Muscle of arm (tissue), 12 donors: ENCODE results near the gene CCND2. TPM values are rescaled to one million over a fixed set of nuclear protein-coding genes. Genes with fewer than 3 reads are reported as not detected.

Experiments
- DNase-seq: peaks from one replicate; pipeline ENCODE4 v3.0.0-alpha.2; 2013
- polyA plus RNA-seq, 12 donors: library from polyadenylated mRNA; unstranded; fragments of 120-200 nt; gene quantifications; one replicate each; pipeline ENCODE4 v1.2.1, GENCODE V29; 2013; ENCODE audit not compliant: insufficient read length in 12 of 12

CCND2 gene
- polyA plus RNA-seq, 12 donors: 72.1 to 453 (median 104) TPM

DNA sequence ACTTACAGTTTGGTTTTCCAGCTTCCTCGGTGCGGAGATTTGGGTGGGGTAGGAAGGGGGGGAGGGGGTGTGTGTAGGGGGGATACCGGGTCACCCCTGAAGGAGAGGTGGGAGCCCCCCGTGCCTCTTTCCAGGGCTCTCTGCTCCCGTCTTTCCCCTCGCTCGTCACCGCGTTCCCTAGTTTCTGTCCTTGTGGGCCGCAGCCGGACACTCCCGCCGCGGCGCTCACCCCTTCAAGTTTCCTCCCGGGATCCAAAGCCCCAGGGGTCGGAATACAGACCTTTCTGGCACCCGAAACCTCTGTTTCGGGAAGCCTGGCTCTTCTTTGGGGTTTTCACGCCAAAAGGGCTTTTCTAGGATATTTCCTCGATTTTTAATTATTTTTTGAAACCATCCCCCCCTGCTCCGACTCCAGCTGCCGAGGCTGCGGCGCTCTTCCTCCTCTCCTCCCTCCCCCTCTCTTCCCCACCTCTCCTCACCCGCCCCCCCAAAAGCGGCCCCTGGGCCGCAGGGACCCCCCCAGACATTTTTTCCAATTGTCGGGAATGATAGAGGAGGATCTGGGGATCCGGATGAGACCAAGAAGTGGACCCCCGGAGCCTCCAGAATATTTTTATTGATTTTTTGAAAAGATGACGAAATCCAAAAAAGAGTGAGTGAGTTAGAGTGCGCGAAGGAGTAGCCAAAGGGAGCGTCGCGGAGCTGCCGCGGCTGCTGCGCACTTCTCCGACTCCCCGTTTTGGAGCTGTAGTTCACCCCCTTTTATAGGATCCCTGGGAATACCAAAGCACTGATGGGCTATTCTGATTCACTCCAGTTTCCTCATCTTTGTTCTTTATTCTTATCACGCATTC, 1.7 kb downstream of the CCND2 start:
- peak; percentile 63 for DNase-seq

DNA sequence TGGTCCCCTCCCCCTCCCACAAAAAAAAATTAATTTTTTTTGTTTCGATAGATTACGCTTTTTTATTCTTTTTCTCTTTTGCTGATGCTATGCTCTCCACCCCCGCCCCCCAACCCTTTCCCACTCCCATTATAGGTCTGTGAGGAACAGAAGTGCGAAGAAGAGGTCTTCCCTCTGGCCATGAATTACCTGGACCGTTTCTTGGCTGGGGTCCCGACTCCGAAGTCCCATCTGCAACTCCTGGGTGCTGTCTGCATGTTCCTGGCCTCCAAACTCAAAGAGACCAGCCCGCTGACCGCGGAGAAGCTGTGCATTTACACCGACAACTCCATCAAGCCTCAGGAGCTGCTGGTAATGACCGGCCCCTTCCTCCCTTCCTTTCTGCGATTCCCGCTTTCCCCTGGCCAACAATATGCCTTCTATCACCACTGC, 2.3 kb downstream of the CCND2 start:
- DNase-seq: peak; percentile 34

DNA sequence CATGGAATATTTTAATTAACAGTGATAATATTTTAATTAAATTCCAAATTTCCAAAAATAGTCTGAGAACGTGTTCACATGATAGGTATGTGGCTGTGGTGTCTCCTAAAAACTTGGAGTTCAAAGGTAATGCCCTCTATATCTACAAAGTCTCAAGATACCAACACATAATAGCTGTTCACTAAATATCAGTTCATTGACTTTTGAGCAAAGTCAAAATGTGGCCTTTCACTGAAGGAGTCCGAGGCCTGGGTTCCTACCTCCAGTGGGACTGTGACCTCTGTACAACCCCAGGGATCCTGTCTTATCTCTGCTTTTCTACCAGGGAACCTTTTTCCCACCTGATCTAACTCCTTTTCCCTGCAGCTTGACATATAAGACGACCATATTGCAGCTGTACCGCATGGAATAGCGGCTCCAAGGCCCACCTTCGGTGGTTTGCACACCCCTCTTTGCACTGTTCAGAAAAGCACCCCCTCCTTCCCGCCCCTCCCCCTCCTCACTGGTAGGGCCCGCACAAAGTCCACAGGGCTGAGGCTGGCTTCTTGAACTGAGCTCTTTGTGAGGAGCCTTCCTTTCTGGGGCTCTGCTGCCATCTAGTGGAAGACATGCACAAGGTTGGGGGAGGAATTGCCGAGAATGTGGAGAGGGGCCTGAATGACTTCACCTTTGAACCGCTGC, 3.1 kb downstream of the CCND2 start:
- peak; percentile 96 for DNase-seq

DNA sequence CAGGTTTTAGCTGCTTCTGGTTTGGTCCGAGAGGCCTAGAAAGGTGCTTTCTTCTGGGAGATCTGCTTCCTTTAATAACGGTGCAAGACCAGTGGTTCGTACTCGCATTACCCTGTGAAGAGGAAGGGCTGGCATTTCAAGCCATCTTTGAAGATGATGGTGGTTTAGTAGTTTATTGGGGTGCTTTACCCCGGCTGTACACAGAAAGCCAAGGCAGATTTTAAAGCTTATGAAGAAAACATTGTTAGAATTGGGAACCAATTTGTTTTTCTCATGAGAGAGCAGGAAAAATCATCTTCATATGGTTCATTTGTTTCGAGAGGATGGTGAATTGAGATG, 3.6 kb downstream of the CCND2 start:
- DNase-seq: no peak

DNA sequence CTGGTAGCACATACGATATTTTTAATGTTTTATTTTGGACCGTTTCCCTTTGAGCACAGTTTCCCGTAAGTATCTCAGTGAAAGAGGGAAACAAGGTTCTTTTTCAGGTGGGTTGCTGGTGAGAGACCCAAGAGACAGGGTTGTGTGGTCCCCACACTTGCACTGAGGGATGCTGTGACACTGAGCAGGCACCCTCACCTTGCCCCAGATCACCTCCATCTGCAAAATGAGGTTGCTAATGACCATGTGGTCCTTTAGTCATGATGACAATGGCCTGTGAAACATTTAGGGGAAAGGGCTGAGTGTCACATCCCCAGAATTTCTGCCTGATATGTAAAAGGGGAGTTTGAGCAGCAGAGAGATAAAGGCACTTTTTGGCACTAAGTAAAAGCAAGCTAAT, 4.3 kb downstream of the CCND2 start:
- DNase-seq: no peak

DNA sequence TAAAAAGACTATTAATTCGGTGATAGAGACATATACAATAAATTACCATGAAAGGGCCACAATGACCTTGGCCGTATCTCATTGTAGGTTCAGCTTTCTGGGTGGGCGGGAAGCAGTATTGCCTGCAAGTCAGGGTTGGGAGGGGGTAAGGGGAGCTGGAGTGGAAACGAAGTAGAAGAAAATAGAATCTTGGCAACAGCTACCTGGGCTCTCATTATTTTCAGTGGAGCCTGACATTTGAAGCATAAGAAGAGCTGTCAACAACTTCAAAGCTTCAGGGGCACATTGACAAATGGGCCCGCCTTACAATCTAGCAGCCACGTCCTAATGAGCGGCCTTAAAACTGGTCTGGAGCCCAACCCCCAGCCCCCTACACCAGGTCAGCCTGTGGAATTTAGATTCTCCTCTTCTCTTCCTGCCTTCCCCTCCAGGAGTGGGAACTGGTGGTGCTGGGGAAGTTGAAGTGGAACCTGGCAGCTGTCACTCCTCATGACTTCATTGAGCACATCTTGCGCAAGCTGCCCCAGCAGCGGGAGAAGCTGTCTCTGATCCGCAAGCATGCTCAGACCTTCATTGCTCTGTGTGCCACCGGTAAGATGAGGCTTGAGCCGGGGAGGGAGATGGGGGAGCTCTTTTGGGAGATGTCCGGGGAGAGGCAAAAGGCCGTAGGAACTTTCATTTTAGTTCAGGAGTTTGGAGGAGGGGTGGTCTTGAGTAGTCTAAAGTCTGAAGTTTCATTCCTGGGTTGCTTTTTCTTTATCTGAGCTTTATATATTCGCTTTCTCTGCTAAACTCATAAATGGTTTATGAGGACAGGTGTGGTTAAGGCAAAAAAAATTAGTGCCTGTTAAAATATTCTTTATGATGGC, 5.0 kb downstream of the CCND2 start:
- DNase-seq: no peak

DNA sequence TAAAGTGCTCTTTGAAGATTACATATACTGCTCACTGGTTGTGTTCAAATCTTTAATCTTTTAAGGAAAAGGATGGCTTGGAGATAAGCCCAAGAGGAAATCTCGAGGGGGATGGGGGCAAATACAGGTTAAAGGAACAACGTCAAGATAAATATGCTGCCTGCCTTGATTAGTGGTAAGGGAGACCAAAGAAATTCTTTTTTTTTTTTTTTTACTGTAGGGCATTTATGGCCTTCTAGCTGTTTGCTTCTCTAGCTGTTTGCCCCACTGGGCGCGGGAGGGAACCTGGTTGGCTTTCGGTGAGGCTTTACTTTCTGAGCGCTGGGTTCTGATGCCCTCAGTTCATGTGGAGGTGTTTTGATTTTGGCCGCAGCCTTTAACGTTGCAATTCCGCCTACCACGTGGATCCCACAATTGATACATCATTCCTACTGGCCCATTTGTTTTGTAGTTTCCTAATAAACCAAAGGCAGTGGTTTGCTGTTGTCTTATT, 5.7 kb downstream of the CCND2 start:
- DNase-seq: no peak

DNA sequence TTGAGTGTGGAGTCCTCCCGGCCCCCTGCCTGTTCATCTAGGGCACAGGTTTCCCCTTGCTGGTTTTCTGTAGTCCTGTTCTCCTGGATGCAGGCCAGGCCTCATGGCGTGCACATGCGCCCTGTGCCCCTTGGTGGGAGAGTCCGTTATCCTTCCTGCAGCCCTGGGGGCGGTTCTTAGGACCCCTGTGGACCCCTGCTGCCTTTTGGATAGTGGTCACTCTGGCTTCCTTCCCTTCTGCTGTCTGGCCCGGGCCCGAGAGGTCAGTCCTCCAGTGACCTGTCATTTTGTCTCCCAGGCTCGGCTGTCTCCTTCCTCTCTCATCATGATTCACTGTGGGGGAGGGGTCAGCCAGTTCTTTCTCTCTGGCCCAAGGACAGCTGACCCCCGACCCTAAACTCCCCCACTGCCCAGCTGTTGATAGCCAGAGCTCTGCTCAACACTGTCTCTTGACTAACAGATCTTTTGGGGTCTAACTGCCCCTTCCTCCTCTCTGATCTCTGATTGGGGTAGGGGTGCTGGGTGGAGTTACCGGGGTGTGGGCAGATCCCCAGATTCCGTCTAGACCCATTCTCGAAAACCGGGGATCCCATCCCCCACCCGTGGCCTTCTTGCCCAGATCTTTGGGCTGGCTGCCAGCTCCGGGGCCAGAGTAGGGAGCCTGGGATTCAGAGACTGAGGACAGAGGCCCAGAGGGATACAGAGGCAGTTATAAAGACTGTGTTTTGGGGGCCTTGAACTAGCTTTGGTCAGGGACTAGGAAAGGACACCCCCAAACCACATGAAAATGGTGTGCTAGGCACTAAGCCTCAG, 7.0 kb downstream of the CCND2 start:
- DNase-seq: no peak

DNA sequence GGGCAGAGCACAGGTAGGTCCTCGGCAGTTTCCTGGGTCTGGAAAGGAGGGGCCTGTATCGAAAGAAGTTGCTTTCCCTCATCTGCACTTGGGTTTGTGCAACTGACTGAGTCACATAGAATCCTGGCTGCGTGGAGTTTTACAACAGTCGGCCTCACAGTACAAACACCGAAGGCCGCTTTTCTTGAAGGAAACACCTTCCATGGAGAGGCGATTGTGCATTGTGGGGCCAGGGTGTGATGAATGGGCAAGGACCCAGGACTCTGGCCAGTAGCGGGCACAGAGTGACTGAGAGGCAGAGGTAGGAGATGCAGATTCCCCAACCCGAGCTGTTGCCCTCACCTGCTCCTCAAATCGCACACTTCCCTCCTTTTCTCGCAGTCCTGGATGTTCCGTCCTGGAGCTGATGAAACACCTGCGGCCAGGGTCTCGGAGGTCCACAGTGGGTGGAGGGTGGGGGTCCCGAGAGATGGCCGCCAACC, 7.7 kb downstream of the CCND2 start:
- DNase-seq: no peak

DNA sequence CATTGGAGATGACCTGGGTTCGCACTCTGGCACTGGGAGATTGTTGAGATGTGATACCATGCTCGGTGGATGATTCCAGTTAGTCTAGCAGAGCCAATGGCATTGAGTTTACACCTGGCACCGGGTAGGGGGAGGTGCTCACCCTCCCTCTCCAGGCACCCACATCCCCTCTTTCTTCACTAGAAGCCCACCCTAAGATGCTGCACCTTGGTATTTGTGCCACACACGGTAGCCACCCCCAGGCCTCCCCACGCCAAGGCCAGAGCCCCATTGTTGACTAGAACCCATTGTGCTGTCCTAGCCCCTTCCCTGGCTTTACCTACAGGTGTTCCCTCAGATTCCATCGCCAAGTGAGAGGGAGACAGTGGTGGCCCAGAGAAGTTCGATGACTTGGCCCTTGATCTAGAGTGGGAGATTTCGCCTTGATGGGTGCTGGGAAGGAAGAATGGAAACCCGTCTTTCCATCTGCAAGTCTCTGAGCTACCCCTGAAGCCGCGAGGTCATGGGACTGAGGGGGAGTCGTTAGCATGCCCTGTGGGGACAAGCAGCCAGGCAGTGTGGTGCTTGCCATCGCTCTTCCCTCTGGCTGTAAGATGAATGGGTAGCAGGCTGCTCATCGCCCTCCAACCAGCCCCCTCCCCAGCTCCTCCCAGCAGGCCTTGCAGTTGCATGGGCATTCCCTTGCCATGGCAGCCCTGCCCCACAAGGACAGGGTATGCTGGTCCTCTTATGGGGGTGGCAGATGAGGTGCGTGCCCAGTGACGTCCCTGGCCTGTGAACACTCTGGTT, 8.7 kb downstream of the CCND2 start:
- DNase-seq: no peak

DNA sequence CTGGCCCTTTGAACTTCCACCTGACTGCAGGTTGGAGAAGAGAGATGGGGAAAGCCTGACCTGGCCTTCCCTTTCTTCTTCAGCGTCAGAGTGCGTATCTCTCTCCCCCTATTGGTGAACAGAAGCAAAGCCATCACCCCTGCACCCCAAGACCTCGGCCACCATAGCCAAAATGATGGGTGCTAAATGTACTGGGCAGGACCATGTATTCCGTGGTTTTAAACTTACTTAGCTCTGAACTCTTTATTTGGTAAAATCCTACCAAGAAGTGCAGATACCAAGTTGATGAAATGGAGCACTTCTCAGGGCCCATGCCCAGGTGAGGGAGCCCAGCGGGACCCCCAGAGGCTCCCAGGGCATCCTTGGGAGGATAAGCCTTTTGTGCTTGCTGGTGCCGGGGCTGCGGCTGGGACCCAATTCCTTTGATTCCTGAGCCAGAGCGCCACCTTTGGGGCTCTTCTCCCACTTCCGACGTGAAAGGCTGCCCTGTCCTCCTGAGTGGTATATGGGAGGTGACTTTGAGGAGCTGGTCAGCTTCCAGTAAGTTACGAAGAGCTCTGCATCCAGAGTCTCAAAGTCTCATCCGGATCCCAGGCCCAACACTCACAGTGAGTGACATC, 9.4 kb downstream of the CCND2 start:
- DNase-seq: no peak

DNA sequence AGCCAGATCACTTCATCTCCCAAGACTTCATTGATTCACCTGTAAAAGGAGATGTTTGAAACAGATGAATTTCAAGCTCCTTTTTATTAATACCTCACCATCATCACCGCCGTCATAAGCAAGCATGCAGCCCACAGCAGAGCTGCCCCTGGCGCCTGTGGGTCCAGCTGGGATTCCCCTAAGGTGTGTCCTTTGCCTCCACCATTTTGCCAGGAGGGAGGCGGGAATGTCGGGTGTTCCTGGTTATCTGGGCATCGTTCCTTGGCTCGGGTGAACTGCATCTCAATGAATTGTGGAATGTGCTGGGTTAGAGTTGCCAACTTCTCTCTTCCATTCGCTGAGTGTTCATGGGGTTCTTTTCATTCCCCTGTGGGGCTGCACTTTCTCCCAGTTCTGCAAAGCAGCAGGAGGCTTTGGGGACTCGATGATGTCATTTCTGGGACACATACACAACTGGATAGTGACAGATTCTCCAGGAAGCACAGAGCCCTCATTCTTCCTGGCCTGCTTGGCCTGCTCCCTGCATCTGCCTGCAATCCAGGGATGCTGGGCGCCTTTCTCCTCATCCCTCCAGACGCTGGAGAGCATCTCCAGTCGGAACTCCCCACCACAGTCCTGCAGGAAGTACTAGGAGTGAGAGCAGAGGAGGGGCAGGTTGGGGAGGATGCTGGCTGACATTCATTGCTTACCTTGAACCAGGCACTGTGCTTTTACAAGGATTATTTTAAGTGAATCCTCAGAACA, 10.1 kb downstream of the CCND2 start:
- DNase-seq: no peak

DNA sequence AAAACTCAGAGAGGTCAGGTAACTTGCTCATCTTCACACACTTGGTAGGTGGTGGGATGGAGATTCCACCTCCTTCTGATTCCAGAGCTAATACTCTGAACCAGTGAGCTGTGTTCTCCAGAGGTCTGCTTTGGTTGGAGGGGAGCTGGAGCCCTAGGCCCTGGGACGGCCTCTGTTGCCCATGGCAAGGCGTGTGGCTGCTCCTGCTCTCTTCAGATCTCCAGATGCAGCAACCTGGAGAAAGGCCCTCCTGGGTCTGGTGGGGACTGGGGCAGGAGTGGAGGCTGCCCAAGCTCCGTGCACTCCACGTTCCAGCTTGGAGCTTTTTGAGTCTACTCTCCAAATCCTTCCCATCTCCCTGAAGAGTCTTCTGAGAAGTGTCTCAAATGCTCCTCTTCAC, 10.7 kb downstream of the CCND2 start:
- DNase-seq: no peak

DNA sequence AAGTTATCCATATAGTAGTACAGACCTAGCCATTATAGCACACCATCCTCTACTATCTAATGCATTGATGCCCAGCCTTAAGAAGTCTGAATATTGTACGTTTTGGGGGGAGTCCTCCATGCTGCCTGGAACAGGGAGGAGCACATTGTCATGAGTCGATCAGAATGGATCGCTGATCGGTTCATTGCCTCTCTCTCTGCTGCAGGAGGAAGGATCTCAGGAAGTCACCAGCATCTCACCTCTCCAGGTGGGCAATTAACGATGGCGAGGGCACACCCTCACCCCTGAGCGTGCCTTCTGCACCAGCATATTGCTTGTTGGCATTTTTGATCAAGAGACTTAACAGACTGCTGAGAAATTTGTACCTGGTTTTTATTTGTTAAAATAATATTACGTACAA, 11.5 kb downstream of the CCND2 start:
- no peak for DNase-seq

DNA sequence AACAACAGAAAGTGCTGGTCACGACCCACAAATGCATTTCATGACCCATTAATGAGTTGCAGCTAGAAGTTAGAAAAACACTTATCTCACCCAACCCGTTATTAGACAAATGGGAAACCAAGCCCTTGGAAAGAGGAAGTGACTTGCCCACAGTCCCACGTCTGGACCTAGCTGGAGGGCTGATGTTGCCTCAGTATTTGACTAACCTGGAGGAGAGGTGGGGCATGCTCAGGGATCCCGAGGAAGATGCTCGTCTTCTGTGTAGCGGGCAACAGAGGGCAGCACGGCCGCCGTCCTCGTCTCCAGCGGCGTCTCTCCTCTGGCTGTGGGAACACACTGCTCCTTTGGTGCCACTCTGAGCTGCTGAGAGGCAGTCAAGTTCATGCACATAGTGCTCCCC, 12.7 kb downstream of the CCND2 start:
- DNase-seq: no peak

DNA sequence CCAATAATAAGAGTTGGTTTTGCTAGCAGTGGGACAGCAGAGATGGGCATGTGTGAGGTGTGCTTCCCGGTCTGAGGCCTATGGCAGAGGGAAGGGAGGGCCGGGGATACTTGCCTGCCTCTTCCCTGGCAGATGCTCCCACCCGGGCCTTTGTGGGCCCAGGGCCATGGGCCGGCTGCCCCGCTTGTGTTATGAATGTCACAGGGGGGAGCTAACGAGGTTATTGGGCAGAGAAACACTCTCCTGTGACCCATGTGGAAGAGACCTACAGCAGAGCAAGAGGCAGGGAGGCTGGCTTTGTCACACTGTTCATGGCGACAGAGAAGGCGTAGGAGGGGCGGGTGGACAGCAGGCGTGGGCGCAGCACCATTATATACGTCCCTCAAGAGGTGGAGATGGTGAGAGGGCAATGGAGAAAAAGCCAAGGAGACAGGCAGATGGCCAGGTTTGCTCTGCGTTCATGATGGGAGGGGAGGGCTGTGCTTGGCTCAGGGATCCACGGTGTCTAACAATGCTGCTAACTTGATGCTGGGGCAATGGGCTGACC, 13.3 kb downstream of the CCND2 start:
- no peak for DNase-seq

DNA sequence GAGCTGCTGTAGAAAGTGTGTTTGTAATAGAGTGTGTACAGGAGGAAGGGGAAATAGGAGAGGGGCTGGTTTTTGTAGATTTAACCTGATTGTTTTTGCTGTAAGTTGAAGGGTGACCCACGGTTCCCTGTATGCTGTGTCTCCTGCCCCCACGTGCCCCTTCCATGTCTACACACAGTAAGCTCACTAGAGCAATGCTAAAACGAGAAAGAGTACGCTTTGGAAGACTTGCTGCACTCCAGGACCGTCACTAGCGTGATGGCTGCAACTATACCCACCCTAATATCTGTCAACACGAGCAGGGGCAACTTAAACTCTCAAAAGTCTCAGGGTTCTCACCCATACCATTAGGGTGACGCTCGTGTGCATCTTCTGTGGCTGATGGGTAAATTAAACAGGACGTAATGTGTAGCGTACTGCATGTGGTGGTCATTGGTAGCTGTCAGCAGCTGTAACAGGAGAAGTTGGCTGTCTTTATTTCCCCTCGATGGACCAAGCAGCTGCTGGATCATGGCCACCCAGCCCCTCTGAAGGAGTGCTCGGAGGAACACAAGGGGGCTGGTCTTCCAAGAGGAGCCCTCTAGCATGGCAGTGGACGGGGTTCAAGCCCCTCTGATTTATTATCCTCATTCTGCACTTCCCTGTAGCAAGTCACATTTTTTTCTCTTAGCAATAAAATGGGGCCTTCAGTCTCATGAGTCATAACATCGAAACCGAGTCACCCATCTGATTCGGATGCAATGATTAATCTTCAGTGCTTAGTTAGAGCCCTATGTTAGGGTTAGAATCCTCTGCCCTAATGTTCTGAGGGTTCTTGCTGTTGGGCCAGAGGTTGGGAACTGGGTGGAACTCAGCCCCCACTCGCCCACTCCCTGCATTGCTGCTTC, 14.0 kb downstream of the CCND2 start:
- DNase-seq: no peak
